Erythroblast (primary cell): ENCODE data around the gene ZNF138.

Source experiments
- DNase-seq, 2 experiments: peaks; one replicate each; lab custom pipeline; 2025; lab: John Stamatoyannopoulos, UW
- GATA1 ChIP-seq: IDR thresholded peaks from 2 replicates; pipeline ENCODE4 v1.6.1; 2011; ENCODE audit warnings: low read depth, mild to moderate bottlenecking, control low read depth, low read length, moderate library complexity
- POLR2A ChIP-seq: IDR thresholded peaks from 2 replicates; pipeline ENCODE4 v1.6.1; 2011; ENCODE audit warnings: mild to moderate bottlenecking, low read length

Gene ZNF138

DNA sequence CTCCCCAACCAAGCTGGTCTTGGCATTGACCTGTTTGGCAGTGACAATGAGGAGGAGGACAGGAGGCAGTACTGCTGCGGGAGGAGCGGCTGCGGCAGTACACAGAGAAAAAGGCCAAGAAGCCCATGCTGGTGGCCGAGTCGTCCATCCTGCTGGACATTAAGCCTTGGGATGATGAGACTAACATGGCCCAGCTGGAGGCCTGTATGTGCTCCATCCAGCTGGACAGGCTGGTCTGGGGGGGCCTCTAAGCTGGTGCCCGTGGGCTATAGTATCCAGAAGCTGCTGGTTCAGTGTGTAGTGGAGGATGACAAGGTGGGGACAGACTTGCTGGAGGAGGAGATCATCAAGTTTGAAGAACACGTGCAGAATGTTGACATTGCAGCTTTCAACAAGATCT, 69.7 kb downstream of the ZNF138 start:
- DNase-seq = no peak

DNA sequence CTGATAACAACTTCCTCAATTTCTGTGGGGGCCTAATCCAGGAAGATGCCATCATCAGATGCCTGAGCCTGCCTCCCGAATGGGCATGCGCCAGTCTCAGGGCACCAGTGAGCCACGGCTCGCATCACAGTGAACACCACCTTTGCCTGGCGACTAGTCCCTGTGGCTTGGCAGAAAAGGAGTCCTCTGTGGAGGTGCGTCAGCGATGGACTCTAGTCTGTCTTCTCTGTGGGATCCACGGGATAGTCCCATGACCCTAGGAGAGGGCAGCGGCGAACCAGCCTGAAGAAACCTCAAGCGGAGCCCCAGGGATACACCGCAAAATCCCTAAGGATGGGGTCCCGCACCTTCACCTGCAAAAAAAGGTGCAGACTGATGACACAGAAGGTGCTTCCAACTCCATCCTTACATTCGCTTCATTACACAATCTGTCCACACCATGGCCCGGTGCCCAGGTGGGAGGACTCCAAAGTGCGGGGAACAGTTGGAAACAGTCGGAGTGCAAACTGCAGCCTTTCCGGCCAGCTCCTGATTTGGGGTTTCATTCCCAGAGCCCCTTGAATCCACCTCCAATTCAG, 73.7 kb downstream of the ZNF138 start:
- no peak for TF ChIP-seq GATA1
- TF ChIP-seq POLR2A = no peak
- DNase-seq = no peak

More for the DNA sequence above, 69.7 kb downstream of the ZNF138 start:
- TF ChIP-seq GATA1 (no peak), POLR2A (no peak)

GRCh38 chr7:64868499-64868898, 74.3 kb downstream of the ZNF138 start:
- no peak for DNase-seq
- TF ChIP-seq POLR2A = no peak
- no peak for TF ChIP-seq GATA1

- no peak for TF ChIP-seq GATA1
- TF ChIP-seq POLR2A = no peak
- no peak for DNase-seq
Observed at GRCh38 chr7:64869121-64869725, 75.0 kb downstream of the ZNF138 start.

DNA sequence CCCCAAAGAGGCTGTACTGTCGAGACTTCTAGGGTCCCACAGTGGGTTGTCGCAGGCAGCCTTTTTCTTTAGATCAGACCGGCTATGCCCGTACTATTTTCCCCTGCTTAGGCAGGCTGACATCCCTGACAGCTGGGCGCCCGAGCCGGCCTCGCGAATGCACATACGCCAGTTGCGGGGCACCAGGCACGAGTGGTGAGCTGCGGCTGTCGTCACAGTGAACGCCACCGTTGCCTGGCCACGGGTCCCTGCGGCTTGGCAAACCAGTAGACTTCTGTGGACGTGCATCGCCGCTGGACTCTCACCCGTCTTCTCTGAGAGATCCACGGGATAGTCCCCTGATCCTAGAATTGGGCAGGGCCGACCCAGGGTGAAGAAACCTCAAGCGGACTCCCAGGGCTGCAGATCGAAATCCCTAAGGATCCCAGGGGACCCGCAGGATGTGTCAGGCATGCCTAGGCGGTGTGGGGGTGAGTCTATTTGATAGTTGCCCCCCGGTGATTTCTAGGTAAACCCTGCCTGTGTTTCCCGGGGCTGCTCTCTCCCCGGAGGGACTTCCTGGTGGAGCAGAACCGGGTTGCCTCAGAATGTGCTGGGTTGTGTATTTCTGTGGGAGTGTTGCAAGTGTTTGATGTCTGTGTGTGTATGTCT, 75.8 kb downstream of the ZNF138 start:
- DNase-seq = no peak
- TF ChIP-seq POLR2A (no peak), GATA1 (no peak)

DNA sequence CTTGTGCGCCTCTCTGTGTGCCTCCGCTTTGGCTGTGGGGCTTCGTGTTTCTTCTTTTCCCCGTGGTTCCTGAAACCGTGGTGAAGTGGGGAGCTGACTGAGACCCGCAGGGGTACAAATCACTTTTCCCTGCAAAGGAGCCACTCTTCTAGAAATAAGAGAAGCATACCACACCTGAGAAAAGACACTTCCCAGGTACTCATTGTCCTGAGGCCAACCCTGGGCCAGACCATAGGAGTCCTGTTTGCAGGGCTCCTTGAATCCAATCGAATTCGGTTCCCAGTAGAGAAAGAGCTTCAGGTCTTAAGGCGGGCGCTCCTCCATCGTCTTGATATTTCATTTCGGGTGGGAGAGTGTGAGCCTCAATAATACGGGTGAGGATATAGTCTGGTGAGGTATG, 76.4 kb downstream of the ZNF138 start:
- no peak for DNase-seq
- TF ChIP-seq GATA1 (no peak), POLR2A (no peak)

- TF ChIP-seq POLR2A = no peak
- no peak for TF ChIP-seq GATA1
- DNase-seq = no peak
Observed at GRCh38 chr7:64871761-64872160, 77.5 kb downstream of the ZNF138 start.

DNA sequence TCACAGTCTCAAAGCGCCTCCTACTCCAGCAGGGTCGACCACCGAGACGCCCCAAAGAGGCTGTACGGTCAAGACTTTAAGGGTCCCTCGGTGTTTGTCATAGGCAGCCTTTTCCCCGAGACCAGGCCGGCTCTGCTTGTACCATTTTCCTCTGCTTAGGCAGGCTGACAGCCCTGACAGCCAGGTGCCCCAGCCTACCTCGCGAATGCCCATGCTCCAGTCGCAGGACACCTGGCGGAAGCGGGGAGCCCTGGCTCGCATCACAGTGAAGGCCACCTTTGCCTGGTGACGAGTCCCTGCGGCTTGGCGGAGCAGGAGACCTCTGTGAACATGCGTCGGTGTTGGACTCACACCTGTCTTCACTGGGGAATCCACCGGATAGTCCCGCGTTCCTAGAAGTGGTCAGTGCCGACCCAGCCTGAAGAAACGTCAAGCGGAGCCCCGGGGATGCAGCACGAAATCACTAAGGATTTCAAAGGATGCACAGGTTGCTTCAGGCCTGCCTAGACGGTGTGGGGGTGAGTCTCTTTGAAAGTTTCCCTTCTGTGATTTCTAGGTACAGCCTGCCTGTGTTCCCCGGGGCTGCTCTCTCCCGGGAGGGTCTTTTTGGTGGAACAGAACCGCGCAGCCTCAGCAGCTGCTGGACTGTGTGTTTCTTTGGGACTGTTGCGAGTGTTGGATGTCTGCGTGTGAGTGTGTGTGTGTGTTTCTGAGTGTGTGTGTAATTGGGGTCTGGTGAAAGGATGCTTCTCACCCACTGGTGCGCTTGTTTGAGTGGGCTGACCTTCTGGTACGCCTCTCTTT, 78.3 kb downstream of the ZNF138 start:
- TF ChIP-seq POLR2A = no peak
- no peak for TF ChIP-seq GATA1
- DNase-seq = no peak

DNA sequence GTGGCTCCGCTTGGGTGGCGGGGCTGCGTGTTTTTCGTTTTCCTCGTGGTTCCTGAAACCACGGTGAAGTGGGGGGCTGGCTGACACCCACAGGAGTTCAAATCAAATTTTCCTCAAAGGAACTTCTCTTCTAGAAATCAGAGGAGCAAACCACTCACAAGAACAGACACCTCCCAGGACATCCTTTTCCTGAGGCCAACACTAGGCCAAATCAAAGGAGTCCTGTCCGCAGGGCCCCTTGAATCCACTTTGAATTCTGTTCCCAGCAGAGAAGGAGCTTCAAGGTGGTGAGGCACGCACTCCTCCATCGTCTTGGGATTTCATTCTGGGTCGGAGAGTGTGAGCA, 78.9 kb downstream of the ZNF138 start:
- no peak for DNase-seq
- TF ChIP-seq POLR2A = no peak
- no peak for TF ChIP-seq GATA1

DNA sequence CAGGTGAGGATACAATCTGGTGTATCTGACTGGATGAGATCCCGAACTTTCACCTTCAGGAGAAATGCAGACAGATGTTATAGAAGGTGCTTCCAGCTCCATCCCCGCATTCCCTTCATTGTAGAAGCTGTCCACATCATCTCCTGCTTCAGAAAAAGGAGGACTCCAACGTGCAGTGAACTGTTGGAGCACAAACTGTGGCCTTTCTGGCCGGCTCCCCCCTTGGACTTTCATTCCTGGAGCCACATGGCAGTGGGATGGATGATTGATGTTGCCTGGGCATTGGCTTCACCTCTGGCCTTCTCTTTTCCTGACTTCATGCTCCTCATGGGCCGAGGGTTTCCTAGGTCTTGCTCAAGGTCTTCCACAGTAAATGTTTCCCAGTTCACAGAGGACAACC, 79.3 kb downstream of the ZNF138 start:
- DNase-seq = no peak
- TF ChIP-seq GATA1 (no peak), POLR2A (no peak)

- no peak for DNase-seq
- TF ChIP-seq GATA1 = no peak
- no peak for TF ChIP-seq POLR2A
Observed at GRCh38 chr7:64874114-64874513, 79.9 kb downstream of the ZNF138 start.

DNA sequence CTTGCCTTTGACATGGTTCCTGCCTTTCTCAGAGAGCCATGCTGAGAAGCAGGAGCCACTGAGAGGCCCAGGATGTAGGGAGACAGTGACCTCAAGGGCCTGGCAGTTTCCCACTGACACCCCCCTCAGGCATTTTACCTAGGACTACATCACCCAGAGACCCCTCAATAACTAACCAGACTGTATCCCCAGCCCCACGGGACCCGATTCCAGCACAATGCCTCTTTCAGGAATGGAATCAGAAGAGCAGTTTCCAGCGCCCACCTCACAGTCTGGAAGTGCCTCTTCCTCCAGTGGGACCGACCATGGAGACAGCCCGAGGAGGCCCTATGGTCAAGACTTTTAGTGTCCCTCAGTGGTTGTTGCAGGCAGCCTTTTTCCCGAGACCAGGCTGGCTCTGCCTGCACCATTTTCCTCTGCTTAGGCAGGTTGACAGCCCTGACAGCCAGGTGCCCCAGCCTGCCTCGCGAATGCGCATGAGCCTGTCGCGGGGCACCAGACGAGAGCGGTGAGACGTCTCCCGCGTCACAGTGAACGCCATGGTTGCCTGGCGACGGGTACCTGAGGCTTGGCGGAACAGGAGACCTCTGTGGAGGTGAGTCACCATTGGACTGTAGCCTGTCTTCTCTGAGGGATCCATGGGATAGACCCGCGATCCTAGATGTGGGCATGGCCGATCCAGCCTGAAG, 80.5 kb downstream of the ZNF138 start:
- no peak for TF ChIP-seq GATA1
- no peak for TF ChIP-seq POLR2A
- DNase-seq = no peak

DNA sequence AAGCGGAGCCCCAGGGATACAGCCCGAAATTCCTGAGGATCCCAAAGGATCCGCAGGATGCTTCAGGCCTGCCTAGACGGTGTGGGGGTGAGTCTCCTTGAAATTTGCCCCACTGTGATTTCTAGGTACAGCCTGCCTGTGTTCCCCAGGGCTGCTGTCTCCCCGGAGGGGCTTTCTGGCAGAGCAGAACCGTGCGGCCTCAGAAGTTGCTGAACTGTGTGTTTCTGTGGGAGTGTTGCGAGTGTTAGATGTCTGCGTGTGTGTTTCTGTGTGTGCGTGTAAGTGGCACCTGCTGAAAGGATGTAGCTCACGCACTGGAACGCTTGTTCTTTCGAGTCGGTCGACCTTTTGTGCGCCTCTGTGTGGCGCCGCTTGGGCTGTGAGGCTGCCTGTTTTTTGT, 81.0 kb downstream of the ZNF138 start:
- no peak for DNase-seq
- TF ChIP-seq GATA1 = no peak
- TF ChIP-seq POLR2A = no peak
